GM06990 (cell line): ENCODE results near the gene MYO15A.

Experiments
- DNase-seq: peaks from one replicate; pipeline ENCODE4 v3.0.0-alpha.2; 2011; ENCODE audit not compliant: insufficient read length; ENCODE audit errors: extremely low read depth
- H3K27me3 ChIP-seq: replicated peaks from 2 replicates; pipeline ENCODE4 v1.6.0; 2011; ENCODE audit warnings: low read length; ENCODE audit not compliant: control insufficient read depth, insufficient read depth
- H3K36me3 ChIP-seq: 2 replicates; pipeline ENCODE4 v1.5.1; 2011; ENCODE audit warnings: low read length; ENCODE audit not compliant: control insufficient read depth, insufficient read depth
- H3K4me3 ChIP-seq: replicated peaks from 2 replicates; pipeline ENCODE4 v1.5.1; 2011; ENCODE audit warnings: low read depth, mild to moderate bottlenecking, control low read depth, low read length
- CTCF ChIP-seq: IDR thresholded peaks from 2 replicates; pipeline ENCODE4 v1.5.1; 2011; ENCODE audit warnings: low read length, control low read depth, mild to moderate bottlenecking, inconsistent platforms; ENCODE audit not compliant: insufficient read depth, poor library complexity, severe bottlenecking

MYO15A gene

GRCh38 chr17:18105595-18105994 lies 3.0 kb upstream of the MYO15A start:
- Histone ChIP-seq H3K36me3 (peaks cover 29% of the 10 kb centered on the region), H3K4me3 (no peak overlapping the region), H3K27me3 (no peaks in the 10 kb centered on the region)
- DNase-seq: no peak
- no peak for TF ChIP-seq CTCF

DNA sequence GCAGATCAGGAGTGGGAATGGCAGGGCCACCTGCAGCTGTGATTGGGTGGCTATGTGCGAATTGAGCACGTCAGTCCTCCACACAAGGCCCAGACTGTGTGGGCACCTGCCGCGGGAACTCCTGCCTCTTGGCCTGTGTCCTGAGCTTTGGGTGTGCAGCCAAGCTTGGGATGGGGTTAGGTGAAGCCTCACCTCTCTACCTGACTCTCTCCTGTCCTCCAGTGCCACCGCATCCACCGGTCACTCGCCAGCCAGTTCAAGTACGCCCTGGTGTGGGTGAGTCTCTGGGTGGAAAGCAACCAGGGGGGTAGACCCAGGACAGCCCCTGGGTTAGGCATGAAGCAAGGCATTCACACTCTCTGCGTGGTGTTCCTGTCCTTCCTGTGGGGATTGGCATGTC lies 2.3 kb upstream of the MYO15A start:
- TF ChIP-seq CTCF: no peak
- DNase-seq: no peak
- Histone ChIP-seq H3K4me3 (no peak overlapping the region), H3K27me3 (no peaks in the 10 kb centered on the region), H3K36me3 (peaks cover 26% of the 10 kb centered on the region)

DNA sequence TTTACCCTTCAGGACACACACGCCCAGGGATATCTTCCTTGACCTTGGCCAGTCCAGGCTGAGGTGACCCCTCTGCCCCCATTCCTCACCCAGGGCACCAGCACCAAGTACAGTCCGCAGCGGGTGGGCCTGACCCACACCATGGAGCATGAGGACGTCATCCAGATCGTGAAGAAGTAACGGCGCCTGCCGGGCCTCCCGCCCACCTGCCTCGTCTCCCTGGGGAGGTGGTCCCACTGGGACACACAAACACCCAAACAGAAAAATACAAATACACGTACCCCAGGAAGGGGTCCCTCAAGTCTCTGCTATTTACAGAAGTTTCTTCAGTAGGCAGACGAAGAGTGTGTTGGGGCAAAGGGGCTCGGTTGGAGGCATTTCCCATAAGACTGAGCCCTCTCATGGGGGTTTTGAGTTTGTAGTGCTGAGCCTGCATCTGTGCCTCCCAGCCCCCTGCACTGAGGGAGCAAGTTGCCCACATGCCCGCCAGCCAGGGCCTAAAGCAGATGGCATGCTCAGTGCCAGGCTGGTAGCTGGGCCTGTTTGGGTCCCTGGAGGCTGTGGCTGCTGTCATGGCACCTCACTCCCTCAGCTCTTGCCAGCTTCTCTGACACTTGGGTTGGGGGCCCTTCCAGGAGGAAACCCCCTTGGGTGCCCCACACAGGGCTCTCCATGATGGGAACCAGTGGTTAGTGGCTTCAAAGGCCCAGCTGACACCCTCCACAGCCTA lies 1.3 kb upstream of the MYO15A start:
- H3K4me3 ChIP-seq: no peak overlapping the region
- no peak for TF ChIP-seq CTCF
- DNase-seq: no peak
- peaks cover 20% of the 10 kb centered on the region for H3K36me3 ChIP-seq
- H3K27me3 ChIP-seq: no peaks in the 10 kb centered on the region

GRCh38 chr17:18107971-18108370 lies 585 bp upstream of the MYO15A start:
- H3K36me3 ChIP-seq: peaks cover 16% of the 10 kb centered on the region
- no peak for TF ChIP-seq CTCF
- DNase-seq: no peak
- no peak overlapping the region for H3K4me3 ChIP-seq
- H3K27me3 ChIP-seq: no peaks in the 10 kb centered on the region

GRCh38 chr17:18109935-18110485 lies 1.5 kb downstream of the MYO15A start:
- TF ChIP-seq CTCF: no peak
- no peaks in the 10 kb centered on the region for H3K27me3 ChIP-seq
- no peak for DNase-seq
- no peak overlapping the region for H3K4me3 ChIP-seq
- H3K36me3 ChIP-seq: peaks cover 11% of the 10 kb centered on the region
